GM19452 (cell line): ENCODE measurements around the gene EPB41L5.
"Not testable (repeated sequence)": the region's sequence is repeated elsewhere in the genome, so short reads cannot be mapped to it uniquely, and the experiment has no call there.

Source experiments
- ATAC-seq: cut with Tn5 transposase; IDR thresholded peaks from one replicate; pipeline ENCODE4 v1.9.1; 2021; ENCODE audit not compliant: unreplicated experiment

The EPB41L5 gene

GRCh38 chr2:120012771-120013596 is at the start of gene EPB41L5:
Gene EPB41L5 (plus strand): TSS chr2:120013077. CDS start chr2:120019085, 6,008 bp downstream.
- peak; percentile 95 for ATAC-seq

GRCh38 chr2:119981896-119982295 is 31.0 kb upstream of the EPB41L5 start:
- ATAC-seq: no peak

GRCh38 chr2:119982506-119982905 is 30.4 kb upstream of the EPB41L5 start:
- no peak for ATAC-seq

DNA sequence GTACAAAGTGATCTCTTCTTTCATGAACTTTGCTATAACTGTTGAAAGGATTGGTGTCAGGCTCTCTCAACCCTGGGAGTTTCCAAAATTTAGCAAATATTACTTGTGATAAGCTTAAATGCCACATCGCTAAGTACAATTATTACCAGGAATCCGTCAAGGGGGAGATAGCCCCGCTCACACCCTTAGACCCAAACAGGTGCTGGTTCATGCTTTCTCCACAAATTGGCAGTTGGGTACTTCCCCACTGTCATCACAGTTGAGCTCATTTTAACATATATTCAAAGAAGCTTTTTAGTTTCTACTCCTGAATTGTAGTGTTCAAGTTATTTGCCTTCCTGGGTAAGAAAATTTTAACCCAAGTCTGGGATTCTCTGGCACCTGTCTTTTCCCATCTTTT is 29.8 kb upstream of the EPB41L5 start:
- ATAC-seq: no peak

DNA sequence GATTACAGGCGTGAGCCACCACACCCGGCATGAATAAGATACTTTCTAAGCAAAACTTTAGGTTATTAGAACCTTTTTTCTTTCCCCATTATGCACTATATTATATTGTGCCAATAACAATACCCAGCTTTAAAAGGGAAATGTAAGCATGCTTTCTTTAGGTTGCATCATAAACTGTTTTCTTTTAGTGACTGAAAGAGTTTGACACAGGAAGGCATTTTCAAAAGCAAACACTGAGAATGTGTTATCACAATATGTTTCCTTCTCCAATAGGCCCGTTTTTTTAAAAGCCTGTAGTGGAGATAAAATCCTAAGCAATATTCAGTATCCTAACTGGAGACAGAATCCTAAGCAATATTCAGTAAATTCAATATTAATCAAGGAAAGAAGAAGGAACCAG is 16.7 kb upstream of the EPB41L5 start:
- no peak for ATAC-seq

GRCh38 chr2:119996896-119997891 is 15.7 kb upstream of the EPB41L5 start:
- not testable (repeated sequence) for ATAC-seq

- no peak for ATAC-seq
These were observed 11.4 kb upstream of the EPB41L5 start for GRCh38 chr2:120001471-120001870.

- ATAC-seq: no peak
These were observed 8.6 kb upstream of the EPB41L5 start for GRCh38 chr2:120004254-120004653.

GRCh38 chr2:120005834-120006521 is 6.9 kb upstream of the EPB41L5 start:
- peak; percentile 97 for ATAC-seq

DNA sequence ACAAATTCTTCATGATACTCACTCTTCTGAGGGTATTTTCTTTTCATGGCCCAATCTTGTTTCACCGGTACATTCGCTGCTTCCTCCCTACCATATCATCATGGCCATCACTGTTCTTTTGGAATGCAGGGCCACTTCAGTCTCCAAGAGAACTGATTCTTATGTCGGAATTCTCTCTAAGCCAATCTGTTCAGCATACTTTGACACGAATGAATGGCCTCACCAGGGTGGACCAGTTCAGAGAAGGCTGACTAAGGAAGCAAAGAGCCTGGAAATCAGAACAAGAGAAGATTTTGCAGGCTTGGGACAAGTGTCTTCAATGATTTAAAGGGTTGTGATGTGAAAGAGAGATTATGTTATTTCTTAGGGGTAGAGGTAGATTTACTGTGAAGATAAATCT is 5.0 kb upstream of the EPB41L5 start:
- no peak for ATAC-seq

- no peak for ATAC-seq
These were observed 514 bp upstream of the EPB41L5 start for GRCh38 chr2:120012363-120012762.

DNA sequence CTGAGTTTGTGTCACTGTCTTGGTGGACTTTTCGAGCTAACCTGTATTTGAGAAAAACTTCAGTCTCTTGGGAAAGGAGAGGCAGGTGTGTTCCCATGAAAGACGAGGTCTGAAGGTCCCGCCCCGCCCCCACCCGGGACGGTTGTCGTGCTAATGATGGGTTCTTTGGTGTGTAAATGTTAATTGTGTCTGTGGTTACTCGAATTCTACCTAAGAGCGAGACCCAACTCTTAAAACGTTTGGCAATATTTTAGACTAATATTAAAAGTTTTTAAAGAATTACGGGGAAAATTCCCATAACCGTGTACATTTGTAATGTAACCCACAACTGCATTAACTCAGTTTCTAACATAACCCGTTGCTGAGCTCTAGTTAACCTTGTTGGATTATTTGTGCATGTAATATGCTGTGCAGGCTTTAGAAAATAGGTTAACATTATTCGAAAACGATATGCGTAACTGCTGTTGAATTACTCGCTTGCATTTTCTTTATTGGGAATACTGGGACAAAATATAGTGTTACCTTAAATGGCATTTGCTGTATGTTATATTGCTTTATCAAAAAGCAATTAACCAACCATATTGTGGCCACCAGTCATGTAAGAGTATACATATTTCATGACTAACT is 833 bp downstream of the EPB41L5 start:
- no peak for ATAC-seq

- no peak for ATAC-seq
These were observed 1.5 kb downstream of the EPB41L5 start for GRCh38 chr2:120014226-120014980.

DNA sequence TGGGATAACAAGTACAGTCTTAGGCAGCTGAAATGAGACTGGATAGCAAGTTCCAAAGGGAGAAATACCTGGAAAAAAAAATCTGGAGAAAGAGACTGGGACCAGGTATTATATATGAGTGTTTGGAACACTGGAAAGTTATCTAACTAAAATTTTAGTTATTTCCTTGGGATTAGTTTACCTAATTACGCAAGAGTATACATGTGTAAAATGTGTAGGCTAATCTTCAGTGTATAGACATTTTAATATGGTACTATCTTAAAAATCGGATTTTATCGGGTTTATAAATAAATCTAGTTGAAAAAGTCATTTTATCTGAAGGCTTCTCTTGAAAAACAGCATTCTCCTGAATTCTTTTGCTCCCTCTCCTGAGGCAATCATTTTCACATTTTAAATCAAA is 3.9 kb downstream of the EPB41L5 start:
- ATAC-seq: no peak

DNA sequence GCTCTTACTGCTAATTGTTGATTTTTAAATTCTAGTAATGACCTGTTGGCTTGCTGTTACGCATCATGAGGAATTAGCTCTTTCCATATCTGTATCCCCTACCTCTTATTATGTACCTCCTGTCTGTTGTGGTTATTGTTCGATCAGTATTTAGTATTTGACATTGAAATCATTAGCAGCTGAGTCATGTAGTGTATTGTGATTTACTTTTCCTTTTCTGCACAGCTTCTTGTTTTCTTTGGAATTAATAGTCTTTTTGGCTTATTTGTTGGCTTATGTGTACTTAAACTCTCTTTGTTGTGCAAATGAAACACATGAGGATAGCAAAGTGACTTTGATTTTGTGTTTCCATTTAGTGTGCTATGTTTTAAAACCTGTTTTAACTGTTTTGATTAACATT is 4.3 kb downstream of the EPB41L5 start:
- no peak for ATAC-seq

GRCh38 chr2:120018549-120018948 is 5.7 kb downstream of the EPB41L5 start:
- ATAC-seq: no peak

GRCh38 chr2:120020554-120020953 is 7.7 kb downstream of the EPB41L5 start:
- no peak for ATAC-seq

DNA sequence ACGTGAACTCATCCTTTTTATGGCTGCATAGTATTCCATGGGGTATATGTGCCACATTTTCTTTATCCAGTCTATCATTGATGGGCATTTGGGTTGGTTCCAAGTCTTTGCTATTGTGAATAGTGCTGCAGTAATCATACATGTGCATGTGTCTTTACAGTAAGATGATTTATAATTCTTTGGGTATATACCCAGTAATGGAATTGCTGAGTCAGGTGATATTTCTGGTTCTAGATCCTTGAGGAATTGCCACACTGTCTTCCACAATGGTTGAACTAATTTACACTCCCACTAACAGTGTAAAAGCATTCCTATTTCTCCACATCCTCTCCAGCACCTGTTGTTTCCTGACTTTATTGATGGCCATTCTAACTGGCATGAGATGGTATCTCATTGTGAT is 9.6 kb downstream of the EPB41L5 start:
- ATAC-seq: not testable (repeated sequence)

DNA sequence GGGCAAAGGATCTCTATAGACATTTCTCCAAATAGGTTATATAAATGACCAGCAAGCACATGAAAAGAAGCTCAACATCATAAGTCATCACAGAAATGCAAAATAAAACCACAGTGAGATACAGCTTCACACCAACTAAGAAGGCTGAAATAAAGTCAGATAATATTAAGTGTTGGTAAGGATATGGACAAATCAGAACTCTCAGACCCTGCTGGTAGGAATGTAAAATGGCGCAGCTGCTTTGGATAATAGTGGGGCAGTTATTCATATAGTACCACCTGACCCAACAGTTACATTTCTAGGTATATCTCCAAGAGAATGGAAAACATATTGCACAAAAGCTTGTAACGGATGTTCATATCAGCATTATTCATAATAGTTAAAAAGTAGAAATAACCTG is 14.0 kb downstream of the EPB41L5 start:
- no peak for ATAC-seq

- no peak for ATAC-seq
These were observed 15.9 kb downstream of the EPB41L5 start for GRCh38 chr2:120028795-120029194.
